Spinal cord (tissue), 10 donors: ENCODE results near the gene HHIPL2. TPM values are rescaled to one million over a fixed set of nuclear protein-coding genes. Genes with fewer than 3 reads are reported as not detected.

Source experiments
- DNase-seq, 6 donors: peaks; one replicate each; pipeline versions ENCODE4 v3.0.0 to v3.0.0-alpha.2; 2013 to 2015; ENCODE audit warnings: low spot score in 6 of 6, low read depth in 4 of 6
- H3K27ac ChIP-seq: one replicate; pipeline ENCODE4 v1.5.1; 2013; ENCODE audit warnings: low read depth, low read length, control low read depth
- H3K27me3 ChIP-seq: one replicate; pipeline ENCODE4 v1.6.1; 2013; ENCODE audit warnings: low read length; ENCODE audit not compliant: control insufficient read depth, insufficient read depth
- H3K36me3 ChIP-seq: one replicate; pipeline ENCODE4 v1.6.1; 2013; ENCODE audit warnings: low read length; ENCODE audit not compliant: control insufficient read depth, insufficient read depth
- H3K4me1 ChIP-seq: one replicate; pipeline ENCODE4 v1.6.1; 2013; ENCODE audit warnings: low read length; ENCODE audit not compliant: control insufficient read depth, insufficient read depth
- H3K4me3 ChIP-seq: one replicate; pipeline ENCODE4 v1.5.1; 2013; ENCODE audit warnings: low read depth, low read length, control low read depth
- H3K9me3 ChIP-seq: one replicate; pipeline ENCODE4 v1.6.1; 2013; ENCODE audit warnings: low read length; ENCODE audit not compliant: control insufficient read depth, insufficient read depth
- WGBS: methylation state at CpG from one replicate; pipeline ENCODE4 v1.1.5; 2013; ENCODE audit warnings: missing lambda C conversion rate; ENCODE audit not compliant: insufficient coverage; 5-methylcytosine and 5-hydroxymethylcytosine counted together
- polyA plus RNA-seq, 2 donors: library from polyadenylated mRNA; unstranded; fragments of 120-200 nt; gene quantifications; one replicate each; pipeline ENCODE4 v1.2.1, GENCODE V29; 2013; ENCODE audit not compliant: insufficient read length in 2 of 2
- total RNA-seq, 2 donors: library from RNA; depleted of rRNA in 1 of 2; stranded (reverse); fragments of 120-200 nt in 1 of 2; fragments of >200 nt in 1 of 2; gene quantifications; one replicate each; pipeline versions ENCODE4 v1.2.3 to v1.2.4, GENCODE V29; 2013 to 2014
- donor health status: healthy.

HHIPL2 gene
- total and polyA plus RNA-seq, 4 donors: 0.50 to 2.0 (median 1.1) TPM

GRCh38 chr1:222546091-222546490, 1.8 kb downstream of the HHIPL2 start:
- H3K9me3 ChIP-seq: no peaks in the 10 kb centered on the region
- peaks cover 2% of the 10 kb centered on the region for H3K27me3 ChIP-seq
- no peak overlapping the region for H3K4me3 ChIP-seq
- DNase-seq: no peak
- H3K36me3 ChIP-seq: no peaks in the 10 kb centered on the region
- peaks cover 14% of the 10 kb centered on the region for H3K4me1 ChIP-seq
- WGBS: 82% methylated on average over 4 of the region's 7 CpGs
- H3K27ac ChIP-seq: no peak overlapping the region

- Histone ChIP-seq H3K4me3 (no peak overlapping the region), H3K4me1 (peaks cover 14% of the 10 kb centered on the region), H3K36me3 (no peaks in the 10 kb centered on the region), H3K27ac (no peak overlapping the region), H3K9me3 (no peaks in the 10 kb centered on the region), H3K27me3 (peaks cover 2% of the 10 kb centered on the region)
- DNase-seq: no peak
- 93% methylated on average over 21 of the region's 21 CpGs for WGBS
Measured at GRCh38 chr1:222543817-222544216, 4.1 kb downstream of the HHIPL2 start.

GRCh38 chr1:222540598-222540995, 7.3 kb downstream of the HHIPL2 start:
- no CpG with 5 or more reads among the region's 2 CpGs for WGBS
- no peak overlapping the region for H3K4me3 ChIP-seq
- H3K27me3 ChIP-seq: peaks cover 2% of the 10 kb centered on the region
- no peak for DNase-seq
- no peak overlapping the region for H3K27ac ChIP-seq
- H3K36me3 ChIP-seq: no peaks in the 10 kb centered on the region
- H3K4me1 ChIP-seq: peaks cover 3% of the 10 kb centered on the region
- H3K9me3 ChIP-seq: no peaks in the 10 kb centered on the region

- no peaks in the 10 kb centered on the region for H3K9me3 ChIP-seq
- DNase-seq: no peak
- no peaks in the 10 kb centered on the region for H3K27me3 ChIP-seq
- H3K4me1 ChIP-seq: peaks cover 2% of the 10 kb centered on the region
- H3K27ac ChIP-seq: no peak overlapping the region
- no peaks in the 10 kb centered on the region for H3K36me3 ChIP-seq
- no peak overlapping the region for H3K4me3 ChIP-seq
- 86% methylated on average over 15 of the region's 16 CpGs for WGBS
Measured at GRCh38 chr1:222539951-222540597, 7.8 kb downstream of the HHIPL2 start.

- Histone ChIP-seq H3K4me3 (no peak overlapping the region), H3K27ac (no peak overlapping the region), H3K27me3 (no peaks in the 10 kb centered on the region), H3K9me3 (no peaks in the 10 kb centered on the region), H3K4me1 (no peaks in the 10 kb centered on the region), H3K36me3 (no peaks in the 10 kb centered on the region)
- DNase-seq: no peak
- 95% methylated on average over 5 of the region's 5 CpGs for WGBS
Measured at GRCh38 chr1:222535455-222535854, 12.4 kb downstream of the HHIPL2 start.

- H3K36me3 ChIP-seq: no peaks in the 10 kb centered on the region
- H3K27ac ChIP-seq: no peak overlapping the region
- H3K4me1 ChIP-seq: no peaks in the 10 kb centered on the region
- H3K27me3 ChIP-seq: no peaks in the 10 kb centered on the region
- no peak overlapping the region for H3K4me3 ChIP-seq
- no peaks in the 10 kb centered on the region for H3K9me3 ChIP-seq
- 94% methylated on average over 2 of the region's 6 CpGs for WGBS
- no peak for DNase-seq
Measured at GRCh38 chr1:222530852-222531251, 17.1 kb downstream of the HHIPL2 start.

- H3K9me3 ChIP-seq: no peaks in the 10 kb centered on the region
- H3K27ac ChIP-seq: no peak overlapping the region
- 63% methylated on average over 2 of the region's 3 CpGs for WGBS
- H3K36me3 ChIP-seq: no peaks in the 10 kb centered on the region
- no peaks in the 10 kb centered on the region for H3K4me1 ChIP-seq
- H3K27me3 ChIP-seq: no peaks in the 10 kb centered on the region
- no peak overlapping the region for H3K4me3 ChIP-seq
- peak in 1 of 6 donors; percentile 3 for DNase-seq
Measured at GRCh38 chr1:222529916-222530315, 18.0 kb downstream of the HHIPL2 start.

- DNase-seq: no peak
- Histone ChIP-seq H3K27me3 (no peaks in the 10 kb centered on the region), H3K9me3 (no peaks in the 10 kb centered on the region), H3K36me3 (no peaks in the 10 kb centered on the region), H3K27ac (no peak overlapping the region), H3K4me3 (no peak overlapping the region), H3K4me1 (no peaks in the 10 kb centered on the region)
- no CpG with 5 or more reads among the region's 3 CpGs for WGBS
Measured at GRCh38 chr1:222529181-222529580, 18.7 kb downstream of the HHIPL2 start.

GRCh38 chr1:222525951-222526350, 22.0 kb downstream of the HHIPL2 start:
- no peak overlapping the region for H3K4me3 ChIP-seq
- no peaks in the 10 kb centered on the region for H3K27me3 ChIP-seq
- H3K36me3 ChIP-seq: no peaks in the 10 kb centered on the region
- no peaks in the 10 kb centered on the region for H3K4me1 ChIP-seq
- DNase-seq: no peak
- no CpG with 5 or more reads among the region's 2 CpGs for WGBS
- no peak overlapping the region for H3K27ac ChIP-seq
- H3K9me3 ChIP-seq: no peaks in the 10 kb centered on the region

GRCh38 chr1:222523852-222524251, 24.1 kb downstream of the HHIPL2 start:
- Histone ChIP-seq H3K4me3 (no peak overlapping the region), H3K27me3 (no peaks in the 10 kb centered on the region), H3K27ac (no peak overlapping the region), H3K9me3 (no peaks in the 10 kb centered on the region), H3K4me1 (no peaks in the 10 kb centered on the region), H3K36me3 (no peaks in the 10 kb centered on the region)
- peak in 1 of 6 donors; percentile 13 for DNase-seq
- no CpG with 5 or more reads among the region's 3 CpGs for WGBS
